ENCODE measurements around the gene ZKSCAN3.

DNA sequence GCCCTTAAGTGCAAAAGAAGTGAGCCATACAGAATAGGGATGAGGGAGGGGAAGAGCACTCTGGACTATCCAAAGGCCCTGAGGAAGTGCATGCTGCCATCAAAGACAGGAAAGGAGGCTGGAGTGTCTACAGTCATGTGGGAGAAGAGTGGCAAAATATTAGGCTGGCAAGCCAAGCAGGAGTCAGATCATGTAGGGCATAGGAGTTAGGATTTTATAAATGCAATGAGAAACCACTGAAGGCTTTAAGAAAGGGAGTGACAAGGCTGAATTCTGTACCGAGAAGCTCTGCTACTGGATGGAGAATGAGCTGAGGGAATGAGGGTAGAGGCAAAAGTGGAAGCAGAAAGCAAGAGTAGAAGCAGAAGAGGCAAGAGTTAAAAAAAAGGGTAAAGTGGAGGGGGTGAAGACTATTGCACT is 16.1 kb upstream of the ZKSCAN3 start:
- TF ChIP-seq SIN3A (conservative IDR thresholded peaks at IDR 0.05 in 1 of 2, IDR thresholded peaks at IDR 0.05 in 1 of 2; ENCODE audit: low read depth in 1 of 2, low read length in 2 of 2) (no peak), EP300 (IDR thresholded peaks at IDR 0.05; ENCODE audit: borderline replicate concordance in 1 of 2, low read depth in 2 of 2, low read length in 2 of 2) (no peak), BRCA1 (IDR thresholded peaks at IDR 0.05; ENCODE audit: low read depth, low read length) (no peak), SUZ12 (IDR thresholded peaks at IDR 0.05; ENCODE audit: low read length) (no peak), SP2 (IDR thresholded peaks at IDR 0.05; ENCODE audit: low read length) (no peak), CREB1 (IDR thresholded peaks at IDR 0.05) (no peak)
- TF ChIP-seq, protein P1, sequence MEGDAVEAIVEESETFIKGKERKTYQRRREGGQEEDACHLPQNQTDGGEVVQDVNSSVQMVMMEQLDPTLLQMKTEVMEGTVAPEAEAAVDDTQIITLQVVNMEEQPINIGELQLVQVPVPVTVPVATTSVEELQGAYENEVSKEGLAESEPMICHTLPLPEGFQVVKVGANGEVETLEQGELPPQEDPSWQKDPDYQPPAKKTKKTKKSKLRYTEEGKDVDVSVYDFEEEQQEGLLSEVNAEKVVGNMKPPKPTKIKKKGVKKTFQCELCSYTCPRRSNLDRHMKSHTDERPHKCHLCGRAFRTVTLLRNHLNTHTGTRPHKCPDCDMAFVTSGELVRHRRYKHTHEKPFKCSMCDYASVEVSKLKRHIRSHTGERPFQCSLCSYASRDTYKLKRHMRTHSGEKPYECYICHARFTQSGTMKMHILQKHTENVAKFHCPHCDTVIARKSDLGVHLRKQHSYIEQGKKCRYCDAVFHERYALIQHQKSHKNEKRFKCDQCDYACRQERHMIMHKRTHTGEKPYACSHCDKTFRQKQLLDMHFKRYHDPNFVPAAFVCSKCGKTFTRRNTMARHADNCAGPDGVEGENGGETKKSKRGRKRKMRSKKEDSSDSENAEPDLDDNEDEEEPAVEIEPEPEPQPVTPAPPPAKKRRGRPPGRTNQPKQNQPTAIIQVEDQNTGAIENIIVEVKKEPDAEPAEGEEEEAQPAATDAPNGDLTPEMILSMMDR (IDR thresholded peaks at IDR 0.05; ENCODE audit: control extremely low read depth in 1 of 3, insufficient read depth in 1 of 3, low read depth in 1 of 3, low read length in 3 of 3) = no peak

All from H1 (cell line).